ENCODE results near the gene IGFL4. TPM values are rescaled to one million over a fixed set of nuclear protein-coding genes. Genes with fewer than 3 reads are reported as not detected.

The IGFL4 gene
- polyA plus RNA-seq, 3 donors: not detected

DNA sequence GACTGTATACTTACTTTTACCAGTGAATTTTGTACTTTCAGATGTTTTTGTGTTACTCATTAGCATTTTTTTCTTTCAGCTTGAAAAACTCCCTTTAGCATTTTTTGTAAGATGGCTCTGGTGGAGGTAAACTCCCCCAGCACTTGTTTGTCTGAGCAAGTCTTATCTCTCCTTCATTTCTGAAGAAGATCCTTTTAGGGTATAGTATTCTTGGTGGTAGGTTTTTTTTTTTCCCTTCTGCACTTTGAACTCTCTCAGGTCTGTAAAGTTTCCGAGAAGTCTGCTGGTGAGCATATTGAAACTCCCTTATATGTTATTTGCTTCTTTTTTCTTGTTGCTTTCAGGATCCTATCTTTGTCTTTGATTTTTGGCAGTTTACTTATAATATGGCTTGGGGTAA is 48.6 kb upstream of the IGFL4 start:
- H3K4me3 Mint-ChIP-seq: peak overlapping the region in 1 of 2 donors; percentile 49
- no peak overlapping the region for H3K27ac ChIP-seq (ENCODE audit: low read depth in 1 of 2, low read length in 2 of 2)
- TF ChIP-seq, protein P1, sequence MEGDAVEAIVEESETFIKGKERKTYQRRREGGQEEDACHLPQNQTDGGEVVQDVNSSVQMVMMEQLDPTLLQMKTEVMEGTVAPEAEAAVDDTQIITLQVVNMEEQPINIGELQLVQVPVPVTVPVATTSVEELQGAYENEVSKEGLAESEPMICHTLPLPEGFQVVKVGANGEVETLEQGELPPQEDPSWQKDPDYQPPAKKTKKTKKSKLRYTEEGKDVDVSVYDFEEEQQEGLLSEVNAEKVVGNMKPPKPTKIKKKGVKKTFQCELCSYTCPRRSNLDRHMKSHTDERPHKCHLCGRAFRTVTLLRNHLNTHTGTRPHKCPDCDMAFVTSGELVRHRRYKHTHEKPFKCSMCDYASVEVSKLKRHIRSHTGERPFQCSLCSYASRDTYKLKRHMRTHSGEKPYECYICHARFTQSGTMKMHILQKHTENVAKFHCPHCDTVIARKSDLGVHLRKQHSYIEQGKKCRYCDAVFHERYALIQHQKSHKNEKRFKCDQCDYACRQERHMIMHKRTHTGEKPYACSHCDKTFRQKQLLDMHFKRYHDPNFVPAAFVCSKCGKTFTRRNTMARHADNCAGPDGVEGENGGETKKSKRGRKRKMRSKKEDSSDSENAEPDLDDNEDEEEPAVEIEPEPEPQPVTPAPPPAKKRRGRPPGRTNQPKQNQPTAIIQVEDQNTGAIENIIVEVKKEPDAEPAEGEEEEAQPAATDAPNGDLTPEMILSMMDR (IDR thresholded peaks at IDR 0.05): no peak
- H3K4me3 ChIP-seq (replicated peaks in 1 of 3; ENCODE audit: low read depth in 2 of 3, low read length in 3 of 3): no peak overlapping the region
- WGBS (ENCODE audit: insufficient coverage): no CpG with 5 or more reads among the region's 1 CpG
- H3K9me3 ChIP-seq (replicated peaks in 1 of 2; ENCODE audit: control insufficient read depth in 1 of 2, insufficient read depth in 1 of 2, low read length in 2 of 2): peaks cover 19 to 29% of the 10 kb centered on the region in 2 donors
- intact Hi-C loops (cut with micrococcal nuclease): no loop called here
- no peak overlapping the region for H3K4me2 ChIP-seq (replicated peaks; ENCODE audit: extremely low read depth, low read length, poor library complexity, severe bottlenecking)
- no peaks in the 10 kb centered on the region for H3K36me3 ChIP-seq (replicated peaks in 1 of 2; ENCODE audit: control insufficient read depth in 1 of 2, insufficient read depth in 2 of 2, low read length in 2 of 2)
- H3K9me3 Mint-ChIP-seq: peaks cover 18 to 41% (median 39%) of the 10 kb centered on the region in 7 donors
- H3K27me3 ChIP-seq (ENCODE audit: control insufficient read depth in 2 of 2, insufficient read depth in 2 of 2, low read length in 2 of 2): peaks cover 2 to 21% of the 10 kb centered on the region in 2 donors
- no peaks in the 10 kb centered on the region for H4K20me1 ChIP-seq (ENCODE audit: insufficient read depth, low read length)
- H3K79me2 ChIP-seq (ENCODE audit: insufficient read depth, low read length): no peaks in the 10 kb centered on the region
- H3K36me3 Mint-ChIP-seq: no peaks in the 10 kb centered on the region
- no peaks in the 10 kb centered on the region for H3K4me1 ChIP-seq (ENCODE audit: control insufficient read depth in 1 of 2, insufficient read depth in 2 of 2, low read length in 2 of 2)
- no peak overlapping the region for H3K27ac Mint-ChIP-seq
- peaks cover 6 to 40% (median 24%) of the 10 kb centered on the region in 3 donors for H3K27me3 Mint-ChIP-seq (ENCODE audit: low read depth in 3 of 3)
- no peak for DNase-seq
- H3K9ac ChIP-seq (ENCODE audit: insufficient read depth, low read length, poor library complexity, severe bottlenecking): no peak overlapping the region
- H3K4me1 Mint-ChIP-seq: no peaks in the 10 kb centered on the region
- H2AFZ ChIP-seq (ENCODE audit: insufficient read depth, low read depth, low read length, poor library complexity, severe bottlenecking): no peak overlapping the region

DNA sequence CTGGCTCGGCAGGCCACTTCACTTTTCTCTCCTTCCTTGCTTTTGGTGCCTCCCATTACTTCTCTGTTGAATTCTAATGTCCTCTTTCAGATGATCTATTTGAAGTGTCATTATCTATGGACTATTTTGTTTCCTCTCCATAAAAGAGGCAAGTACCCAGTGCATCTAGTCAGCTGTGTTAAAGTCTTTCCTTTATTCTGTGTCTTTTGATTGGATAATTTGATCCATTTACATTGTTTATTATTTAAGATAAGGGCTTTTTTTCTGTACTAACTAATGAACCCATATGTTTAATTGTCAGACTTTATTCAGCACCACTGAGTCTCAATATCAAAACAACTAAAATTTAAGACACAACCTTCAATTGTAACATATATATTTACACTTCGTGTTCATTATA is 47.3 kb upstream of the IGFL4 start:
- H3K9me3 ChIP-seq (replicated peaks in 1 of 2; ENCODE audit: control insufficient read depth in 1 of 2, insufficient read depth in 1 of 2, low read length in 2 of 2): peaks cover 19 to 29% of the 10 kb centered on the region in 2 donors
- H3K27me3 ChIP-seq (ENCODE audit: control insufficient read depth in 2 of 2, insufficient read depth in 2 of 2, low read length in 2 of 2): peaks cover 0 to 18% of the 10 kb centered on the region in 2 donors
- no peaks in the 10 kb centered on the region for H3K36me3 Mint-ChIP-seq
- H3K4me1 Mint-ChIP-seq: no peaks in the 10 kb centered on the region
- no peak overlapping the region for H3K4me2 ChIP-seq (replicated peaks; ENCODE audit: extremely low read depth, low read length, poor library complexity, severe bottlenecking)
- no peaks in the 10 kb centered on the region for H3K36me3 ChIP-seq (replicated peaks in 1 of 2; ENCODE audit: control insufficient read depth in 1 of 2, insufficient read depth in 2 of 2, low read length in 2 of 2)
- H3K79me2 ChIP-seq (ENCODE audit: insufficient read depth, low read length): no peaks in the 10 kb centered on the region
- no peak overlapping the region for H3K27ac Mint-ChIP-seq
- DNase-seq: no peak
- TF ChIP-seq, protein P1 (IDR thresholded peaks at IDR 0.05): no peak
- peaks cover 18 to 41% (median 39%) of the 10 kb centered on the region in 7 donors for H3K9me3 Mint-ChIP-seq
- no peak overlapping the region for H2AFZ ChIP-seq (ENCODE audit: insufficient read depth, low read depth, low read length, poor library complexity, severe bottlenecking)
- no peaks in the 10 kb centered on the region for H3K4me1 ChIP-seq (ENCODE audit: control insufficient read depth in 1 of 2, insufficient read depth in 2 of 2, low read length in 2 of 2)
- H3K27ac ChIP-seq (ENCODE audit: low read depth in 1 of 2, low read length in 2 of 2): no peak overlapping the region
- H3K27me3 Mint-ChIP-seq (ENCODE audit: low read depth in 3 of 3): peaks cover 6 to 38% (median 27%) of the 10 kb centered on the region in 3 donors
- no peak overlapping the region for H3K4me3 Mint-ChIP-seq
- no peak overlapping the region for H3K4me3 ChIP-seq (replicated peaks in 1 of 3; ENCODE audit: low read depth in 2 of 3, low read length in 3 of 3)
- H3K9ac ChIP-seq (ENCODE audit: insufficient read depth, low read length, poor library complexity, severe bottlenecking): no peak overlapping the region
- intact Hi-C loops (cut with micrococcal nuclease): no loop called here
- H4K20me1 ChIP-seq (ENCODE audit: insufficient read depth, low read length): no peaks in the 10 kb centered on the region
- WGBS (ENCODE audit: insufficient coverage): no CpG with 5 or more reads among the region's 2 CpGs
